ENCODE measurements around the gene VAT1. TPM values are rescaled to one million over a fixed set of nuclear protein-coding genes. Genes with fewer than 3 reads are reported as not detected.
"Not testable (repeated sequence)": the region's sequence is repeated elsewhere in the genome, so short reads cannot be mapped to it uniquely, and the experiment has no call there.

Gene VAT1
- total and polyA plus RNA-seq, 5 donors, result 71.6 to 107 (median 91.3) TPM

- no peak overlapping the region for H3K27ac ChIP-seq (ENCODE audit: low read length)
- no peak overlapping the region for H3K4me3 ChIP-seq (ENCODE audit: low read length)
- no peaks in the 10 kb centered on the region for H3K27me3 ChIP-seq (ENCODE audit: control insufficient read depth, insufficient read depth)
- no peaks in the 10 kb centered on the region for H3K9me3 ChIP-seq (ENCODE audit: control insufficient read depth, low read length)
- ATAC-seq (no peak), DNase-seq (no peak)
- peaks cover 6% of the 10 kb centered on the region for H3K4me1 ChIP-seq (ENCODE audit: control insufficient read depth, insufficient read depth, low read length)
- intact Hi-C loops (cut with DNase I), result no loop called here
Measured at GRCh38 chr17:42982266-42982665, 39.9 kb downstream of the VAT1 start.

GRCh38 chr17:42980766-42981397, 41.3 kb downstream of the VAT1 start:
- Histone ChIP-seq H3K27ac (ENCODE audit: low read length) (peak overlapping the region; percentile 90), H3K9me3 (ENCODE audit: control insufficient read depth, low read length) (no peaks in the 10 kb centered on the region), H3K27me3 (ENCODE audit: control insufficient read depth, insufficient read depth) (no peaks in the 10 kb centered on the region), H3K4me1 (ENCODE audit: control insufficient read depth, insufficient read depth, low read length) (peaks cover 6% of the 10 kb centered on the region), H3K4me3 (ENCODE audit: low read length) (peak overlapping the region; percentile 82)
- DNase-seq (peak; percentile 32 to 71 (median 65)), ATAC-seq (peak; percentile 44 to 57)
- intact Hi-C loops (cut with DNase I), result no loop called here
- WGBS, result under 1% methylated on average over 67 of the region's 67 CpGs

- DNase-seq (peak; percentile 95 to 98 (median 97)), ATAC-seq (peak; percentile 94 to 95)
- Histone ChIP-seq H3K27ac (ENCODE audit: low read length) (peak within 1 kb of the TSS; percentile 90), H3K4me3 (ENCODE audit: low read length) (peak within 1 kb of the TSS; percentile 82), H3K9me3 (ENCODE audit: control insufficient read depth, low read length) (no peaks in the 10 kb centered on the region), H3K27me3 (ENCODE audit: control insufficient read depth, insufficient read depth) (no peaks in the 10 kb centered on the region), H3K4me1 (ENCODE audit: control insufficient read depth, insufficient read depth, low read length) (peaks cover 6% of the 10 kb centered on the region)
- WGBS, result under 1% methylated on average over 39 of the region's 39 CpGs
- intact Hi-C loops (cut with DNase I), result no loop called here
Measured at GRCh38 chr17:42980274-42980765, 41.9 kb downstream of the VAT1 start, which contains the start of gene RUNDC1. RUNDC1 (plus strand) TSS chr17:42980565; CDS start chr17:42980577, 12 bp downstream.

- 31% methylated on average over 21 of the region's 21 CpGs for WGBS
- H3K27ac ChIP-seq (ENCODE audit: low read length), result peak within 1 kb of the TSS; percentile 90
- no peaks in the 10 kb centered on the region for H3K9me3 ChIP-seq (ENCODE audit: control insufficient read depth, low read length)
- no peaks in the 10 kb centered on the region for H3K27me3 ChIP-seq (ENCODE audit: control insufficient read depth, insufficient read depth)
- H3K4me1 ChIP-seq (ENCODE audit: control insufficient read depth, insufficient read depth, low read length), result peaks cover 6% of the 10 kb centered on the region
- DNase-seq (peak; percentile 55 to 80 (median 71)), ATAC-seq (peak; percentile 79 to 81)
- H3K4me3 ChIP-seq (ENCODE audit: low read length), result peak within 1 kb of the TSS; percentile 82
- intact Hi-C loops (cut with DNase I), result no loop called here
Measured at GRCh38 chr17:42979511-42980273, 42.5 kb downstream of the VAT1 start, which contains the start of gene PTGES3L. PTGES3L (minus strand) TSS chr17:42980080; CDS start chr17:42980053, 27 bp downstream.

- H3K27ac ChIP-seq (ENCODE audit: low read length); ATAC-seq; H3K4me1 ChIP-seq (ENCODE audit: control insufficient read depth, insufficient read depth, low read length); intact Hi-C loops (cut with DNase I); H3K9me3 ChIP-seq (ENCODE audit: control insufficient read depth, low read length); H3K27me3 ChIP-seq (ENCODE audit: control insufficient read depth, insufficient read depth); H3K4me3 ChIP-seq (ENCODE audit: low read length); DNase-seq: not testable (repeated sequence)
- WGBS, result 90% methylated on average over 16 of the region's 16 CpGs
Measured at GRCh38 chr17:42975701-42976100, 46.5 kb downstream of the VAT1 start.

- Histone ChIP-seq H3K27me3 (ENCODE audit: control insufficient read depth, insufficient read depth) (no peaks in the 10 kb centered on the region), H3K27ac (ENCODE audit: low read length) (no peak overlapping the region), H3K4me1 (ENCODE audit: control insufficient read depth, insufficient read depth, low read length) (peaks cover 6% of the 10 kb centered on the region), H3K4me3 (ENCODE audit: low read length) (no peak overlapping the region), H3K9me3 (ENCODE audit: control insufficient read depth, low read length) (no peaks in the 10 kb centered on the region)
- no peak for ATAC-seq
- intact Hi-C loops (cut with DNase I), result no loop called here
- DNase-seq, result no peak
- 41% methylated on average over 2 of the region's 2 CpGs for WGBS
Measured at GRCh38 chr17:42975265-42975664, 46.9 kb downstream of the VAT1 start.

- H3K27ac ChIP-seq (ENCODE audit: low read length); intact Hi-C loops (cut with DNase I); DNase-seq; H3K4me3 ChIP-seq (ENCODE audit: low read length); ATAC-seq; H3K27me3 ChIP-seq (ENCODE audit: control insufficient read depth, insufficient read depth); H3K9me3 ChIP-seq (ENCODE audit: control insufficient read depth, low read length); H3K4me1 ChIP-seq (ENCODE audit: control insufficient read depth, insufficient read depth, low read length): not testable (repeated sequence)
- WGBS, result 81% methylated on average over 11 of the region's 18 CpGs
Measured at GRCh38 chr17:42973323-42973722, 48.9 kb downstream of the VAT1 start.

- H3K4me1 ChIP-seq (ENCODE audit: control insufficient read depth, insufficient read depth, low read length), result no peaks in the 10 kb centered on the region
- ATAC-seq, result no peak
- H3K27me3 ChIP-seq (ENCODE audit: control insufficient read depth, insufficient read depth), result no peaks in the 10 kb centered on the region
- no peak overlapping the region for H3K4me3 ChIP-seq (ENCODE audit: low read length)
- no peak overlapping the region for H3K27ac ChIP-seq (ENCODE audit: low read length)
- WGBS, result 85% methylated on average over 5 of the region's 5 CpGs
- no peak for DNase-seq
- H3K9me3 ChIP-seq (ENCODE audit: control insufficient read depth, low read length), result no peaks in the 10 kb centered on the region
- intact Hi-C loops (cut with DNase I), result no loop called here
Measured at GRCh38 chr17:42971589-42971988, 50.6 kb downstream of the VAT1 start.

- Histone ChIP-seq H3K27me3 (ENCODE audit: control insufficient read depth, insufficient read depth) (no peaks in the 10 kb centered on the region), H3K4me1 (ENCODE audit: control insufficient read depth, insufficient read depth, low read length) (no peaks in the 10 kb centered on the region), H3K9me3 (ENCODE audit: control insufficient read depth, low read length) (no peaks in the 10 kb centered on the region), H3K27ac (ENCODE audit: low read length) (no peak overlapping the region), H3K4me3 (ENCODE audit: low read length) (no peak overlapping the region)
- DNase-seq, result no peak
- 46% methylated on average over 5 of the region's 5 CpGs for WGBS
- ATAC-seq, result no peak
- intact Hi-C loops (cut with DNase I), result no loop called here
Measured at GRCh38 chr17:42969001-42969581, 53.1 kb downstream of the VAT1 start.

- no peak overlapping the region for H3K27ac ChIP-seq (ENCODE audit: low read length)
- H3K4me1 ChIP-seq (ENCODE audit: control insufficient read depth, insufficient read depth, low read length), result peaks cover 2% of the 10 kb centered on the region
- intact Hi-C loops (cut with DNase I), result no loop called here
- no peaks in the 10 kb centered on the region for H3K9me3 ChIP-seq (ENCODE audit: control insufficient read depth, low read length)
- H3K4me3 ChIP-seq (ENCODE audit: low read length), result no peak overlapping the region
- ATAC-seq (no peak), DNase-seq (no peak)
- H3K27me3 ChIP-seq (ENCODE audit: control insufficient read depth, insufficient read depth), result no peaks in the 10 kb centered on the region
- WGBS, result 84% methylated on average over 1 of the region's 1 CpG
Measured at GRCh38 chr17:42967925-42968324, 54.3 kb downstream of the VAT1 start.
